Skeletal muscle cell (primary cell): ENCODE results near the gene DYRK4.

Experiments used
- DNase-seq: peaks from one replicate; pipeline ENCODE4 v3.0.0-alpha.2; 2010; ENCODE audit warnings: low read depth
- H3K4me3 ChIP-seq: 2 replicates; pipeline ENCODE4 v1.5.1; 2011; ENCODE audit warnings: low read depth, mild to moderate bottlenecking, control low read depth, low read length, moderate library complexity

DYRK4 gene

DNA sequence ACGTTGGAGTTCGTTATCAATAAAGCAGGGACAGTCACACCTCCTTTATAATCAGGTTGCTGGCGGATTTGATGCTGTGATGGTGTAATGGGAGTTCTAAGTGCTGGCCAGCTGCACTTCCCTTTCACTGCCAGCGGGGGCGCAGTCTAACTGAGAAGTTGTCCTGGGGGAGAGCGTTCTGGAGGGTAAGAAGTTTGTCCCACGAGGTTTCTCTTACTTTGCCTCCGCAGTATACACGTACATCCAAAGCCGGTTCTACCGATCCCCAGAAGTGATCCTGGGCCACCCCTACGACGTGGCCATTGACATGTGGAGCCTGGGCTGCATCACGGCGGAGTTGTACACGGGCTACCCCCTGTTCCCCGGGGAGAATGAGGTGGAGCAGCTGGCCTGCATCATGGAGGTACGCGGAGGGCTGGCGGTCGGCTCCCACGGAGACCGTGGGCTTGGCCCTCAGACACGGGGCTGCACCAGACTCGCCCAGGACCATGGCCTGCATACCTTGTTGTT lies 42.7 kb downstream of the DYRK4 start:
- DNase-seq, result peak; percentile 58
- peak overlapping the region; percentile 91 for H3K4me3 ChIP-seq

DNA sequence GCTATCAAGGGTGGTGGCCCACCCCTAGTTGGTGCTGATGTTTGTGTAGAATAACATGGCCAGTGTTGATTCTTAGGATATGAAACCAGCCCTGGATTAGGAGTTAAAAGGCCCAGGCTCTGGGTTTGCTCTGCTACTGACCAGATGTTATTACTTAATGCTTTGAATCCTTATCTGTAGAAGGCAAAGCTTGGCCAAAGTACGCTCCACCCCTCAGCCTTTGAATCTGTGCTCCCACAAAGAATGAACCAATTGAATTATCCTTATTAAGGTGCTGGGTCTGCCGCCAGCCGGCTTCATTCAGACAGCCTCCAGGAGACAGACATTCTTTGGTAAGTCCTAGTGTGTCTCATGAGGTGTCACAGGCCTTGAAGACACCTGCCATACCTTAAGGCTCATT lies 45.0 kb downstream of the DYRK4 start:
- DNase-seq, result no peak
- H3K4me3 ChIP-seq, result no peak overlapping the region

DNA sequence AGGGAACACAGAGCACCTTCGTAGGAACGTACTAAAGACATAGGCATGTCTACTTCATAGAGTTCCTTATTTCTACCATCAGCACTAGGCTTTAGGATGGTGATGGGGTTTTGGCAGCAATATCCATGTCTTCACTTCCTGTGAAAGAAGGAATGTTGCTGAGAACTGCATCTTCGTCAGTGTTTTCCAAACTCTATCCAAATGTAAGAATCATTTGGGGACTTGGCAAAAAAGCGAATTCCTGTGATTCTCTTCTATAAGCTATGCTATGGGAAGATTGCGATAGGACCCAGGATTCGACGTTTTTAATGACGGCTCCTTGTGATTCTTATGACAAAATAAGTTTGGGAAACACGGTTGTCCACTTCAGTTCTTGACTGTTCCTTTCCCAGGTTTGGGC lies 47.1 kb downstream of the DYRK4 start:
- no peak overlapping the region for H3K4me3 ChIP-seq
- DNase-seq, result no peak

DNA sequence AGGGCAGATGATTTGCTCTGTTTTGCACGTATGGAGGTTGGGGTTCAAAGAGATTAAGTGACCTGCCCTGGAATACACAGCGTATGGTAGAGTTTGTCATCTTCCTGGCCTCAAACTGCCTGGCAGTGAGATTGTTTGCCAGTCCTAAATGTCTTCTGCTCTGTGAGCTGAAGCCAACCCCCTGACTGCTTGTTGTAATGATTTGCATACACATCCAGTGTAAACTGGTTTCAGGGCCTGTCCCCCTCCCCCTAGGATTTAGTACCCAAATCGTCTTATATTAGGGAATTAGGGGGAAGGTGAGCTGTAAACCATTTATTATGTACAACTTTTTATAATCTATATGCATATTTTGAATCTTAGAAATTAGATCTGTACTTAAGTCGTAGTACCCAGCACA lies 48.5 kb downstream of the DYRK4 start:
- no peak for DNase-seq
- H3K4me3 ChIP-seq, result no peak overlapping the region

DNA sequence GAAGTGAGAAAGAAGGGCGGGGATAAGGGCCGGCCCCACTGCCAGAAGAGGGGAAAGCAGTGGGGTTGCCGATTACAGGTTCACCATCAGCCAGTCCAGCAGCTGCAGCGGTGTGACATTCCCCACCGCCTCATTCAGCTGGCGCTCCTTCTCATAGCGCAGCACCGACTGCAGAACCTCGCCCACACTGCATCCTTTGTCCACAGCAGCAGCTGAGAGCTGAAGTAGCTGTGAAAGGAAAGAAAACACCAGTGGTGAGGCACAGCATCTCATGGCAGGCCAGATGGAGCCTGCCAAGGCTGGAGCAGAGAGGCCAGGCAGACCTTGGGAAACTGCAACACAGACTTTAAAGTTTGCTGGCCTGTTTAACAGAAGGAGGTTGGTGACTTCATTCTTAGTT lies 53.7 kb downstream of the DYRK4 start:
- H3K4me3 ChIP-seq, result no peak overlapping the region
- no peak for DNase-seq

DNA sequence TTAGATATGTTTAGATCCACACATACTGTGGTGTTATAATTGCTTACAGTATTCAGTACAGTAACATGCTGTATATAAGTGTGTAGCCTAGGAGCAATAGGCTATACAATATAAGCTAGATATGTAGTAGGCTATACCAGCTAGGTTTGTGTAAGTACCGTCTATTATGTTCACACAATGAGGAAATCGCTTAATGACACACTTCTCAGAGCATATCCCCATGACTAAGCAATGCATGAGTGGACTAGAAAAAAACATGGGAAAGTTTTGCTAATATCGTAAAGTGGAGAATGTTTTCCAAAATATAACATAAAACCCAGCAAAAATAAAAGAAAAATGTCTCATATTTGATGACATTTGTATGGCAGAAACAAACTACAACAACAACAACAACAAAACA lies 59.5 kb downstream of the DYRK4 start:
- no peak overlapping the region for H3K4me3 ChIP-seq
- DNase-seq, result no peak

DNA sequence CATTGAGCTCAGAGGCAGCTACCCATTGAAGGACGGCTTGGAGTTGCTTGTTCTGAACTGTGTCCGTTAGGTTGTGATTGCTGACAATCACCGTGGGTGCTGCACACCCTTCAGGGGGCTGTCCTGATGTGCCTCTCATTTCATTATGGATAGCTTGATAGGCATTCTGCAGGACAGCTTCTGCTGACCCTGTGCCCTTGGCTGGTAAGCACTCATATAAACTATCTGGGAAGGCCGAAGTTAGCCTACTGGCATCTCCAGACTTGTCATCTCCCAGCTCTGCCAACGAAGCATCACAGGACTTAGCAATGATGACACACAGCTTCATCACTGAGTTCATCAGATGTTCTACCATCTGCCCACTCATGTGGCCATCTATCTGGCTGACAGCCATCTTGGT lies 64.5 kb downstream of the DYRK4 start:
- DNase-seq, result no peak
- H3K4me3 ChIP-seq, result no peak overlapping the region

DNA sequence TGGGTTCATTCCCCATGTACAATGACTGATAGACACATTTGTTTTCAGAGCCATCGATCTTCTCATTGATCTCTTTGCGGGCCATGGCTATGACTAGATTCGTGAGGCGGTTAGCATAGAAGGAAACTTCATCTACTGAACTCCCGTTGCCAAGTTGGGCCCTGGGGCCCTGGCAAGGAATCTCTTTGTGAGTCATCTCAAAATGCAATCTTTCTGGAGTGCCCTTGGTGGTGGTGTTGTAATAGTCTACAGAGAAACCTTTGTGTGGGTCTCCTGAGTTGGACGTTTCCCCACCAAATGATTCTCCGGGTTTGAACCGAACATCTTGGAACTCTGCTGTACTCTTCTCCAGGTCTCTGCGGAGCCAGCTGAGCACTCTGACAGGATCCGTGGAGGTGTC lies 66.4 kb downstream of the DYRK4 start:
- no peak overlapping the region for H3K4me3 ChIP-seq
- no peak for DNase-seq

DNA sequence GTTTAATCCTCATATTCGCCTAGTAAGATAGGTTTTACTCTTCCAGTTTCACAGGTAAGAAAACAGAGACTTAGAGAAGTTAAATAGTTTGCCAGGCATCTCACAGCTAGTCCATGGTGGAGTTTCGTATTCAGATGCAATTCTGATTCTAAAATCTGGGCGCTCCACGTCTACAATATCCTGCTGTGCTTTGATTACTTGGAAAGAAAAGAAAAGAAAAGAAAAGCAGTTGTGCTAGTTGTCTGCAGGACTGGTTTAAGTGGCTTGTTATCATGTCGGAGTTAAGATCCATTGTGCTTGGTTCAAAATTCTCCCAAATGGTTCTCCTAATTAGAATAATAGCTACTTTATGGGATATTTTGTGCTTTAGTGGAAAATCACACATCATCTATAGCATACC lies 68.3 kb downstream of the DYRK4 start:
- no peak for DNase-seq
- no peak overlapping the region for H3K4me3 ChIP-seq

DNA sequence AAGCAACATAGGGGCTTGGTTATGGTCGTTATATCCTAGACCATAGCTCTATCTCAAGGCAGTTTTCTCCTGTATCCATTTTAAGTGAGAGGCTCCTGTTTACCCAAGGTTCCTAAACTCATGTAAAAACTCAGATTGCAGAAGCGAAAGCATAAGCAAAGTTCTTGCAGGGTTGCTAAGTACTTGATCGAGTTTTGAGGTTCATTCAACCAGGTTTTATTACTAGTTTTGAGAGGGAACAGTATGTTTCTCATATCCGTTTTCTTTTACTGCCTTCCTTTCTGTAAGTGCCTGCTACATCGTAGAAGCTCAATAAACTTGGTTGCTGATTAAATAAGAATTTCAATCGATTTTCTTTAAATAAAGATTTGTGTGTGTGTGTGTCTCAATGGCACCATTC lies 81.7 kb downstream of the DYRK4 start:
- no peak for DNase-seq
- no peak overlapping the region for H3K4me3 ChIP-seq

DNA sequence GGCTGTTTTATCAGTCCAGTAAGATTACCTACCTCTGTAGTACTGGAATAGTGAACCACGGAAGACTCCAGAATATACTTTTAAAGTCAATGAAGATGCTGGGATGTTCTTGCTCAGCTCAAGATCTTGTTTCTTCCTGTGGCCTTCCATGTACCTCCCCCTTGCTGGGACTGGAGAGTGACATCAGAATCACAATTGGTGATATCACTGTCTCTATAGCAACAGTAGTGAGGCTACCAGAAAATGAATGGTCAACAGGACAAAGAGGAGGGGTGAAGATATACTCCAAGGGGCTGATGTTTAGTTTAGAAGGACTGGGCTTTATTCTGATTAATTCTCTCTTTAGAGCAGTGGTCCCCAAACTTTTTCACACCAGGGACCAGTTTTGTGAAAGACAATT lies 83.0 kb downstream of the DYRK4 start:
- DNase-seq, result no peak
- no peak overlapping the region for H3K4me3 ChIP-seq

DNA sequence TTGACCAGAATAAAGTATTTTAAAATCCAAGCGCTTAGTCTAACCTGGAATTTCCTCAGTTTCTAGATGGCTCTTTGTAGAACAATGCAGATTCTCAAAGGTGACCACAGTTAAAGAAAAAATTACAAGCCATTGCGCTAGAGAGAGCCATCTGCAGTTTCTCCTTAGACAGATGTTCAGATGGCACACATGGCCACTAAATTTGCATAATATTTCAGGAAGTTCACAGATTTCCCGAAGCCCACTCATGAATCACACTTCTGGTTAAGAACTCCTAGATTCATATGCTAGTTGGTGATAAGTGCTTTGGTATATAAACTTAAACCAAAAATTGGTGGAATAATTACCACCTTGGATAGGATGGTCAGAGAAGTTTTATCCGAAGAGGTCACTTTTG lies 86.1 kb downstream of the DYRK4 start:
- DNase-seq, result no peak
- H3K4me3 ChIP-seq, result peak overlapping the region; percentile 77

DNA sequence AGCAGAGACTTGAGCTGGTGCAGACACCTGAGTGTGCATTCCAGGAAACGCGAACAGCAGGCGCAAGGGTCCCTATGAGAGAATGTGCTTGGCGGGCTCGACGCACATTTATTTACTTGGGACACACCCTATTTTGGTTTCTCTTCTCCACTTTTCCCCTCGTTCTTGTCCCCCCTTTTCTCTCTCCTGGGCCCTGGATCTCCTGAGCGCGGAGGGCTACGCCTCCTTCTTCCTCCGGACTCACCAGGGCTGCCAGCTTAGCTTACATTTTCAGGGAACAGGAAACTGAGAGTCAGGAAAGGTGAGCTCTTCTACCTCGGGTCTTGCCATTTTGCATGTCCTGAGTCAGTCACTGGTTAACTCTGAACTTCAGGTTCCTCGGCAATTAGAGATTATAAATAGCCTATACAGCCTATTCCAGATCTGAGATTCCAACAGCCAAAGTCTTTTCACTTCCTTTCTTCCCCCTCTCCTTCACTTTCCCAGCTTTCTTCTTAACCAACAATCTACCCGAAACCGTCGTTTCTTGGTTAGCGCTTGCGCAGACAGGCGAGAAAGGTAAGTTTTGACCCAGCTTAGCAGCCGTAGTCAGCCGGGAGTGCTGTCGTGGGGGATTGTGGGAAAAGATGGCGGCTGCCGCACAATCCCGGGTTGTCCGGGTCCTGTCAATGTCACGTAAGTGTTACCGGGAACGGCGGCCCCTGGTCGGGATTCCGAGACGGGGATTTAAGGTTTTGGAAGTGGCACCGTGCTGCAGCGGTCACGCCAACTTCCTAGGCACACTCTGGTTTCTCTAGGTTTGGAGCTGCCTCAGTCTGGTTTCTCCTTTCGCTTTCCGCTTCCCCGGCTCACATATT lies 86.7 kb downstream of the DYRK4 start, which contains the start of the genes AKAP3 and NDUFA9:
TSS of gene AKAP3 (minus strand) at position 551 of the 857 bp plus-strand sequence. CDS start 10,855 bp downstream, outside the sequence.
TSS of gene NDUFA9 (plus strand) at position 614 of the 857 bp plus-strand sequence. CDS start at position 627, 13 bp downstream.
- peak within 1 kb of the TSS; percentile 77 for H3K4me3 ChIP-seq
- peak; percentile 45 for DNase-seq

DNA sequence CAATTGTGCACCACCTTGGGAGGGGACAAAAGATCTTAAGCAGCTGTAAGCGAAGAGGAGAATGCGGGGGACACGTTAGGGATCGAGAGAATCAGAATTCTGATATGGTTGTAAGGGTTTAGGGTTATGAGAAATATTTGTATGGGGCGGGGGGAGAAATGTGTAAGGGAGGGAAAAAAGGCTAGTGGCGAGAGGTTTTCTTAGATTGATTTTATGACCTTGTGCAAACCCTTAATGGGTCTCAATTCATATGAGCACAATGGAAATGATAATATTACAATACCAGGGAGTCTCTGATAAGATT lies 87.3 kb downstream of the DYRK4 start:
- DNase-seq, result no peak
- H3K4me3 ChIP-seq, result peak overlapping the region; percentile 77

DNA sequence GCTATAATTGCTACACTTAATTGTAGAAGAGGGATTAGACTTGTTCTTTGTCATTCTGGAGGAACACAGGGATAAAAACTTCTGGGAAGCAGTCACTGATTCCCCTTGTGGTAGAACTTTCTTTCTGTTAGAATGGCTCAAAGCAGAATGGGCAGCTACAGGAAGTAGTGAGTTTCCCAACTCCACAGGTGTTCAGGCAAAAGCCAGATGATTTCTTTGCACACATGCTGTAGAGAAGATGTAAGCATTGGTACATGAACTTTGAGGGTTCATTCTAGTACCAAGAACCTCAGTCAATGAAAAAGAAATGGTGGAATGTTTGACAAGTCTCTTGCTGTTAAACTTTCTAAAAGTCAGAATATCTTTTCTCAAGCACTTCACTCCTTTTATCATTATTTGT lies 91.2 kb downstream of the DYRK4 start:
- H3K4me3 ChIP-seq, result no peak overlapping the region
- no peak for DNase-seq

DNA sequence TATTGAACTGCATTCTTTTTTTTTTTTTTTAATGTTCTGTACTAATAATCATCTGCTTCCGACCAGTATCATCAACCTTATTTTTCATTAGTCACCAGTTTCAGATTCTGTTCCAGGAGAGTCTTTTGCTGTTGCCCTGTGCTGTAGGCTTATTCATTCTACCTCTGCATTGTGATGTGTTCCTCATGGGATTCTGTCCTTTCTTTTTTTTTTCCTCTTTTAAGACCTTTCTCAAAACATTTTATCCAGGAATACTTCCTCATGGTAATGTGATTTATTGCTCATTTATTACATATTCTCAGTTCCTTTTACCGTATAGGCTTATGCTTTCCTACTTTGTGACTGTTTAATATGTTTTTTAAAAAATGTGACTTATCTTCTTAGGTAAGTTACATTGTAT lies 91.7 kb downstream of the DYRK4 start:
- no peak for DNase-seq
- no peak overlapping the region for H3K4me3 ChIP-seq
